CD14-positive monocyte (primary cell): ENCODE measurements around the gene MRPL51. TPM values are rescaled to one million over a fixed set of nuclear protein-coding genes. Genes with fewer than 3 reads are reported as not detected.
A peak's percentile ranks its signal among the peaks of the same experiment; 100 is the strongest.

Experiments
- DNase-seq, 3 donors: peaks; one replicate each; pipeline ENCODE4 v3.0.0-alpha.2; 2011 to 2022
- H2AFZ ChIP-seq: 2 replicates; pipeline ENCODE4 v1.6.0; 2012; ENCODE audit warnings: mild to moderate bottlenecking, low read depth, low read length, inconsistent platforms; ENCODE audit not compliant: insufficient read depth, poor library complexity, severe bottlenecking
- H3K27ac ChIP-seq, 2 donors: 1 replicate in 1 of 2; 2 replicates in 1 of 2; pipeline ENCODE4 v1.5.1; 2012 to 2013; ENCODE audit warnings: low read length in 2 of 2, control low read depth in 1 of 2, inconsistent platforms in 1 of 2, low read depth in 1 of 2, mild to moderate bottlenecking in 1 of 2
- H3K27me3 ChIP-seq, 2 donors: one replicate each; pipeline versions ENCODE4 v1.6.0 to v1.6.1; 2011 to 2013; ENCODE audit warnings: low read length in 2 of 2; ENCODE audit not compliant: control insufficient read depth in 2 of 2, insufficient read depth in 2 of 2
- H3K36me3 ChIP-seq, 2 donors: replicated peaks in 1 of 2; 1 replicate in 1 of 2; 2 replicates in 1 of 2; pipeline versions ENCODE4 v1.5.1 to v1.6.1; 2012 to 2013; ENCODE audit warnings: low read length in 2 of 2, control low read depth in 1 of 2, inconsistent platforms in 1 of 2, mild to moderate bottlenecking in 1 of 2; ENCODE audit not compliant: insufficient read depth in 2 of 2, control insufficient read depth in 1 of 2
- H3K4me1 ChIP-seq, 2 donors: 1 replicate in 1 of 2; 2 replicates in 1 of 2; pipeline versions ENCODE4 v1.5.1 to v1.6.1; 2012 to 2013; ENCODE audit warnings: low read length in 2 of 2, control low read depth in 1 of 2, inconsistent platforms in 1 of 2, mild to moderate bottlenecking in 1 of 2, moderate library complexity in 1 of 2; ENCODE audit not compliant: insufficient read depth in 2 of 2, control insufficient read depth in 1 of 2
- H3K4me2 ChIP-seq: replicated peaks from 2 replicates; pipeline ENCODE3; 2012; ENCODE audit warnings: low read length, moderate library complexity, mild to moderate bottlenecking; ENCODE audit not compliant: poor library complexity, severe bottlenecking; ENCODE audit errors: extremely low read depth
- H3K4me3 ChIP-seq, 3 experiments: fragments of 200-600 bp in 1 of 3; sonication (generic) in 1 of 3; replicated peaks in 1 of 3; 1 replicate in 2 of 3; 2 replicates in 1 of 3; pipeline ENCODE4 v1.5.1; 2011 to 2013; ENCODE audit warnings: low read length in 3 of 3, mild to moderate bottlenecking in 3 of 3, control low read depth in 2 of 3, low read depth in 2 of 3, inconsistent platforms in 1 of 3, moderate library complexity in 1 of 3
- H3K79me2 ChIP-seq: 2 replicates; pipeline ENCODE4 v1.6.0; 2012; ENCODE audit warnings: mild to moderate bottlenecking, control low read depth, inconsistent platforms, low read length, moderate library complexity; ENCODE audit not compliant: insufficient read depth
- H3K9ac ChIP-seq: 2 replicates; pipeline ENCODE4 v1.6.0; 2017; ENCODE audit warnings: low read length, mild to moderate bottlenecking; ENCODE audit not compliant: insufficient read depth, poor library complexity, severe bottlenecking
- H3K9me3 ChIP-seq, 2 donors: replicated peaks in 1 of 2; 1 replicate in 1 of 2; 2 replicates in 1 of 2; pipeline versions ENCODE4 v1.5.1 to v1.6.1; 2012 to 2013; ENCODE audit warnings: low read length in 2 of 2, control low read depth in 1 of 2; ENCODE audit not compliant: control insufficient read depth in 1 of 2, insufficient read depth in 1 of 2
- H4K20me1 ChIP-seq: 2 replicates; pipeline ENCODE4 v1.6.0; 2012; ENCODE audit warnings: mild to moderate bottlenecking, low read length, control low read depth, moderate library complexity; ENCODE audit not compliant: insufficient read depth
- H3K27ac Mint-ChIP-seq, 7 donors: one replicate each; pipeline ENCODE4 v1.8.0; 2020; ENCODE audit warnings: mild to moderate bottlenecking in 7 of 7, mixed read lengths in 7 of 7, moderate library complexity in 6 of 7, inconsistent platforms in 2 of 7
- H3K27me3 Mint-ChIP-seq, 3 donors: one replicate each; pipeline ENCODE4 v1.8.0; 2021 to 2022; ENCODE audit warnings: low read depth in 3 of 3, mild to moderate bottlenecking in 3 of 3, mixed read lengths in 3 of 3, moderate library complexity in 3 of 3, inconsistent platforms in 1 of 3
- H3K36me3 Mint-ChIP-seq, 2 donors: one replicate each; pipeline ENCODE4 v1.8.0; 2020; ENCODE audit warnings: mixed read lengths in 2 of 2, inconsistent platforms in 1 of 2, mild to moderate bottlenecking in 1 of 2
- H3K4me1 Mint-ChIP-seq: one replicate; pipeline ENCODE4 v1.8.0; 2020; ENCODE audit warnings: mild to moderate bottlenecking, mixed read lengths
- H3K4me3 Mint-ChIP-seq, 2 donors: one replicate each; pipeline ENCODE4 v1.8.0; 2020; ENCODE audit warnings: mild to moderate bottlenecking in 2 of 2, mixed read lengths in 2 of 2, moderate library complexity in 1 of 2
- H3K9me3 Mint-ChIP-seq, 7 donors: one replicate each; pipeline ENCODE4 v1.8.0; 2020 to 2022; ENCODE audit warnings: mixed read lengths in 7 of 7, mild to moderate bottlenecking in 6 of 7, moderate library complexity in 6 of 7, inconsistent platforms in 2 of 7
- WGBS: methylation state at CpG from one replicate; pipeline ENCODE4 v1.1.5; 2013; ENCODE audit warnings: missing lambda C conversion rate; ENCODE audit not compliant: insufficient coverage; 5-methylcytosine and 5-hydroxymethylcytosine counted together
- intact Hi-C, 2 donors: fragments of 100-400 bp; cut with micrococcal nuclease; formaldehyde crosslinking; loops; one replicate each; pipeline versions ENCODE4 v1.15.0 to v1.15.1; 2023
- polyA plus RNA-seq, 3 donors: library from polyadenylated mRNA; depleted of rRNA in 1 of 3; unstranded in 2 of 3; stranded (reverse) in 1 of 3; fragments of 300-500 nt in 2 of 3; fragments of >200 nt in 1 of 3; fragmentation: Illumina TruSeq in 2 of 3; gene quantifications; 1 replicate in 2 of 3; 2 replicates in 1 of 3; pipeline ENCODE4 v1.2.3, GENCODE V29; 2012 to 2021
- TF ChIP-seq, protein P1 (sequence below): fragments of 200-600 bp; IDR thresholded peaks from one replicate; pipeline ENCODE4 v1.8.0; 2022; ENCODE audit warnings: antibody characterized with exemption, mild to moderate bottlenecking

Gene MRPL51
- polyA plus RNA-seq, 3 donors = 22.0 to 238 (median 189) TPM

DNA sequence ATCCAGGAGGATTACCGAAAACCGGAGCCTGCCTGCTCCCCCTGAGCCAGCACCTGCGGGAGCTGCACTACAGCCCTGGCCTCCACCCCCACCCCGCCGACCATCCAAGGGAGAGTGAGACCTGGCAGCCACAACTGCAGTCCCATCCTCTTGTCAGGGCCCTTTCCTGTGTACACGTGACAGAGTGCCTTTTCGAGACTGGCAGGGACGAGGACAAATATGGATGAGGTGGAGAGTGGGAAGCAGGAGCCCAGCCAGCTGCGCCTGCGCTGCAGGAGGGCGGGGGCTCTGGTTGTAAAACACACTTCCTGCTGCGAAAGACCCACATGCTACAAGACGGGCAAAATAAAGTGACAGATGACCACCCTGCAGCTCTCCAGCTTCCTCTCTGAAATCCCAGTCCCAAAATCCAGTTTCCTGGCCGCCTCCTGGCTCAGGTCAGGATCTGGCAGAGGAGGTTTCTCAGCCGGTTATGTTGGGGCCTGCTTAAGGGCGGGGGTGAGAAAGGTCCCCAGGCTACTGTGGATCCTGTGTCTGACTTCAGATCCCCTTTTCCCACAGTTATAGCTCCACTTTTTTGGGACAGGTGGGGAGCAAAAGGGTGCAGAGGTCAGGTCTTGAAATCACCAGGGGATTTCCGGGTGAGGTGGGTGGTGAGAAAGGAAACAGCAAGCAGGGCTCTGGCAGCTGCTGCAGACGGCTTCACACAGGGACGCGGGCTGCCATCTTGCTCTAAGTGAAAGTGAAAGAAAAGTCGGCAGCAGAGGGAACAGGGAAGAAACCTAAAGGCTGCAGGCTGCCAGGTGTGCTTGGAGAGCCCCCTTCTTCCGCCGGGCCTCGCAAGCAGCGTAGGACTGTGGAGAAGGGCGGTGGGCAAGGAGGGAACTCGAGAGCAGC lies 41.5 kb downstream of the MRPL51 start, which contains the start of gene TAPBPL:
Gene TAPBPL, plus strand, starts transcription at position 695 of the 897 bp plus-strand sequence. CDS start 207 bp downstream, outside the sequence.
- H3K27me3 ChIP-seq = no peaks in the 10 kb centered on the region
- peak within 1 kb of the TSS; percentile 88 for H3K9ac ChIP-seq
- Mint-ChIP-seq H3K36me3 (peaks cover 39% of the 10 kb centered on the region in 2 donors), H3K4me1 (peaks cover 28% of the 10 kb centered on the region), H3K27ac (peak within 1 kb of the TSS; percentile 92 to 97 (median 95)), H3K4me3 (peak within 1 kb of the TSS; percentile 95 to 98), H3K9me3 (no peaks in the 10 kb centered on the region), H3K27me3 (no peaks in the 10 kb centered on the region)
- no peaks in the 10 kb centered on the region for H4K20me1 ChIP-seq
- H3K4me2 ChIP-seq = peak within 1 kb of the TSS; percentile 91
- intact Hi-C loops = no loop called here
- H2AFZ ChIP-seq = peak within 1 kb of the TSS; percentile 97
- H3K79me2 ChIP-seq = peaks cover 28% of the 10 kb centered on the region
- H3K9me3 ChIP-seq = no peaks in the 10 kb centered on the region
- TF ChIP-seq, protein P1, sequence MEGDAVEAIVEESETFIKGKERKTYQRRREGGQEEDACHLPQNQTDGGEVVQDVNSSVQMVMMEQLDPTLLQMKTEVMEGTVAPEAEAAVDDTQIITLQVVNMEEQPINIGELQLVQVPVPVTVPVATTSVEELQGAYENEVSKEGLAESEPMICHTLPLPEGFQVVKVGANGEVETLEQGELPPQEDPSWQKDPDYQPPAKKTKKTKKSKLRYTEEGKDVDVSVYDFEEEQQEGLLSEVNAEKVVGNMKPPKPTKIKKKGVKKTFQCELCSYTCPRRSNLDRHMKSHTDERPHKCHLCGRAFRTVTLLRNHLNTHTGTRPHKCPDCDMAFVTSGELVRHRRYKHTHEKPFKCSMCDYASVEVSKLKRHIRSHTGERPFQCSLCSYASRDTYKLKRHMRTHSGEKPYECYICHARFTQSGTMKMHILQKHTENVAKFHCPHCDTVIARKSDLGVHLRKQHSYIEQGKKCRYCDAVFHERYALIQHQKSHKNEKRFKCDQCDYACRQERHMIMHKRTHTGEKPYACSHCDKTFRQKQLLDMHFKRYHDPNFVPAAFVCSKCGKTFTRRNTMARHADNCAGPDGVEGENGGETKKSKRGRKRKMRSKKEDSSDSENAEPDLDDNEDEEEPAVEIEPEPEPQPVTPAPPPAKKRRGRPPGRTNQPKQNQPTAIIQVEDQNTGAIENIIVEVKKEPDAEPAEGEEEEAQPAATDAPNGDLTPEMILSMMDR = no peak
- DNase-seq = peak; percentile 52 to 84 (median 66)
- peak within 1 kb of the TSS; percentile 63 to 94 (median 66) for H3K4me3 ChIP-seq
- H3K36me3 ChIP-seq = peaks cover 17 to 44% of the 10 kb centered on the region in 2 donors
- peak within 1 kb of the TSS; percentile 85 to 92 for H3K27ac ChIP-seq
- peaks cover 21 to 24% of the 10 kb centered on the region in 2 donors for H3K4me1 ChIP-seq
- 0% methylated on average over 20 of the region's 27 CpGs for WGBS

DNA sequence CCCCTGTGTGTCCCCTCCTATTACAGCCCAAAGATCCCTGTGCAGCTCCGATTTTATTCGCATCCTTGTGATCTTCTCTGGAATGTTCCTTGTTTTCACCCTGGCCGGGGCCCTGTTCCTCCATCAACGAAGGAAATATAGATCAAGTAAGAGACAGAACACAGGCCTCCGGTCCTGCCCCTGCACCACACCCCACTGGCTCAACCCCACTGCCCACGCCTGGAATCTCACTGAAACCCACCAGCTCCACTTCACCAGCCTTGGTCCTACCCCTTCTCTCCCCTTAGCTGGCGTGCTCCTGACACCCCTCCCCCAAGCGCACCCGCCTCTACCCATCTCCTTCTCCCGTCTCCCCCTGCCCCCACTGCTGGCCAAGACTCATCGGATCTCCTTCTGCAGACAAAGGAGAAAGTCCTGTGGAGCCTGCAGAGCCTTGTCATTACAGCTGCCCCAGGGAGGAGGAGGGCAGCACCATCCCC lies 42.2 kb downstream of the MRPL51 start:
- WGBS = 18% methylated on average over 11 of the region's 11 CpGs
- H3K36me3 Mint-ChIP-seq = peaks cover 32 to 35% of the 10 kb centered on the region in 2 donors

More for the DNA sequence above, 42.2 kb downstream of the MRPL51 start:
- Mint-ChIP-seq H3K4me1 (peaks cover 28% of the 10 kb centered on the region), H3K27me3 (no peaks in the 10 kb centered on the region), H3K9me3 (no peaks in the 10 kb centered on the region), H3K27ac (peak overlapping the region; percentile 92 to 97 (median 95)), H3K4me3 (peak overlapping the region; percentile 95 to 98)
- TF ChIP-seq, protein P1 = no peak
- H3K9ac ChIP-seq = peak overlapping the region; percentile 88
- H4K20me1 ChIP-seq = no peaks in the 10 kb centered on the region
- peak overlapping the region; percentile 91 for H3K4me2 ChIP-seq
- no peaks in the 10 kb centered on the region for H3K9me3 ChIP-seq
- peak overlapping the region; percentile 97 for H2AFZ ChIP-seq
- H3K36me3 ChIP-seq = peaks cover 19 to 43% of the 10 kb centered on the region in 2 donors
- H3K4me1 ChIP-seq = peaks cover 21 to 24% of the 10 kb centered on the region in 2 donors
- H3K4me3 ChIP-seq = peak overlapping the region; percentile 63 to 94 (median 66)
- H3K79me2 ChIP-seq = peaks cover 28% of the 10 kb centered on the region
- no peaks in the 10 kb centered on the region for H3K27me3 ChIP-seq
- intact Hi-C loops = no loop called here
- no peak for DNase-seq
- peak overlapping the region; percentile 85 to 92 for H3K27ac ChIP-seq
